OCI-LY1 (cell line): ENCODE results near the gene FOXJ1.

Experiments
- EZH2 ChIP-seq: fragments of 200-600 bp; sonication (generic), shearing (Covaris generic); IDR thresholded peaks from 2 replicates; pipeline ENCODE4 v1.8.0; 2017; ENCODE audit warnings: borderline replicate concordance, mixed run types, mild to moderate bottlenecking, antibody characterized with exemption, low read length, moderate library complexity, mixed read lengths
- TF ChIP-seq, protein P1 (sequence below): fragments of 200-600 bp; sonication (generic), shearing (Covaris generic); IDR thresholded peaks from 2 replicates; pipeline ENCODE4 v1.5.1; 2017; ENCODE audit warnings: mild to moderate bottlenecking, antibody characterized with exemption, low read length, moderate library complexity, mixed read lengths

- TF ChIP-seq, protein P1, sequence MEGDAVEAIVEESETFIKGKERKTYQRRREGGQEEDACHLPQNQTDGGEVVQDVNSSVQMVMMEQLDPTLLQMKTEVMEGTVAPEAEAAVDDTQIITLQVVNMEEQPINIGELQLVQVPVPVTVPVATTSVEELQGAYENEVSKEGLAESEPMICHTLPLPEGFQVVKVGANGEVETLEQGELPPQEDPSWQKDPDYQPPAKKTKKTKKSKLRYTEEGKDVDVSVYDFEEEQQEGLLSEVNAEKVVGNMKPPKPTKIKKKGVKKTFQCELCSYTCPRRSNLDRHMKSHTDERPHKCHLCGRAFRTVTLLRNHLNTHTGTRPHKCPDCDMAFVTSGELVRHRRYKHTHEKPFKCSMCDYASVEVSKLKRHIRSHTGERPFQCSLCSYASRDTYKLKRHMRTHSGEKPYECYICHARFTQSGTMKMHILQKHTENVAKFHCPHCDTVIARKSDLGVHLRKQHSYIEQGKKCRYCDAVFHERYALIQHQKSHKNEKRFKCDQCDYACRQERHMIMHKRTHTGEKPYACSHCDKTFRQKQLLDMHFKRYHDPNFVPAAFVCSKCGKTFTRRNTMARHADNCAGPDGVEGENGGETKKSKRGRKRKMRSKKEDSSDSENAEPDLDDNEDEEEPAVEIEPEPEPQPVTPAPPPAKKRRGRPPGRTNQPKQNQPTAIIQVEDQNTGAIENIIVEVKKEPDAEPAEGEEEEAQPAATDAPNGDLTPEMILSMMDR, result no peak
- no peak for TF ChIP-seq EZH2
These were observed 9.1 kb downstream of the FOXJ1 start for GRCh38 chr17:76131692-76132573.
